Fibroblast of skin of scalp (primary cell): Measurements from ENCODE around the gene MLLT3.
A peak's percentile ranks its signal among the peaks of the same experiment; 100 is the strongest.

Experiments
- DNase-seq: peaks from one replicate; pipeline ENCODE4 v3.0.0-alpha.2; 2013

Gene MLLT3

GRCh38 chr9:20373263-20373662 is 249.0 kb downstream of the MLLT3 start:
- no peak for DNase-seq

DNA sequence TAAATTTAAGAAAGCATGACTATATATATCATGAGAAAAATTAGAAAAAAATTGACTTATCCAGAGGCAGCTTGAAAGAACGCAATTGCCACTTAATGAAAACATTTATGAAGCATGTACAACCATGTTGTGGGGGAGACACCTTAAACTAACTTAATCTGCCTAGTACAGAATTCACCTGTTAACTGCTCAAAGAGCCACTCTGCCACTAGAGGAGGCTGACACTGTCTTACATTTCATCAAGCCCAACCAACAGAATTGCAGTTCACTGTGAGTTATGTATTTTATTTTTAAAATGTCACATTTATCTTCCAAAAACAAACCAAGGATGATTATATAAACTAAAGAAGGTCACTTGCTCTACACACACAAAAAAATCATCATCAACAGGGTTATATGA is 252.9 kb downstream of the MLLT3 start:
- no peak for DNase-seq

DNA sequence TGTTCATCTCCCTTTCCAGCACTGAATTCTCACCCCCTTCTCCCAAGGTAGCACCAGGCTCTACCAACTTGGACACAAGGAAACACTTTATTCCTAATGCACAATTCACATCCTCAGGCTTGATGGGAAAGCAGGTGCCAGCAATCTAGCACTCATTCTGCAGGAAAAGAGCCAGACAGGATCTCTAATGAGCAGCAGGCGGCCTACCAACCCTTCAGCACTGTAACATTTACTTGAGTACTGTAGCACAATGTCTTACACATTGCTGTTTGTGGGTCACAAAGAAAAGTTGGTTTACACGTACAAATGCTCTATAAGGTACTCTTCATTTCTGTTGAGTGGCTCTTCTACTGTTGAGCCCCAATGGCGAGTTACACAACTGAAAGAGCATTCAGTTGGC is 254.4 kb downstream of the MLLT3 start:
- DNase-seq, result no peak

- no peak for DNase-seq
Observed at GRCh38 chr9:20364959-20365358, 257.3 kb downstream of the MLLT3 start.

GRCh38 chr9:20363233-20363632 is 259.1 kb downstream of the MLLT3 start:
- DNase-seq, result no peak

DNA sequence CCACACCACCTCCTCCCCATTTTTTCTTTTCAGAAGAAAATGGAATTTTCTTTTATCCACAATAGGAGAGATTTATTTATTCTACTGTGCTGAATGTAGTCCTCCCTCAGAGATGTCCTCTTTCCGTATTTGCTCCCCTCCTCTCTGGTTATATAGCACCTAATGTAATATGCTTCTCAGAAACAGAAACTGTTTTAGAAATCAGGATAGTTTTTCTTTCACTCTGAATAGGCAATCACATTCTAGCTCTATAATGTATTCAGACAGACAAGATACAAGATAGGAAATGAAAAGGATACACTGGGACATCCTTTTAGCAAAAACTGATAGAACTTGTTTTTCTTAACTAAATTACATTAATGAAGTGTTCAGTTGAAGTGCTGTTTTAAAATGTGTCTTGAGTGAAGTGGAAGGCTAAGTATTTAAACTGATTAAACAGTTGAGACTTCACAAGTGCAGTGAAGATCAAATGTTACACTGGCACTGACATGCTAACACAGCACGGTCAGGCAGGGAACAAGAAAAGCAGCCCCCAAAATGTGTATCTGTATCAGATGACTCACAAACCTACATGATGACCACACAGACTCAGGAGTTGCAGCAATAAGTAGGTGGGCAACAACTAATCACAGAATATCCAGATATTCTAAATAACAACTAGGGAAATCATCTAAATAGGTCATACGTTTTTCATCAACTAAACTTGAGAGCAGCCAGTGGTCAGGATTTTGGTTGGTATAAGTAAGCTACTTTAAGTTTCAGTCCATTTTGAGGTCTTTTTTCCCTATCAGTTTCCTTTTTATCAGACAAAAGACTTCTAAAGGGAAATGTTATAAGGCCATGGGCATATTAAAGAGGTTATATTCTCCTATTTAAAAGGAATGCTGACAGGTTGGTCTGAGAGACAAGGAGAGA is 260.4 kb downstream of the MLLT3 start:
- no peak for DNase-seq

DNA sequence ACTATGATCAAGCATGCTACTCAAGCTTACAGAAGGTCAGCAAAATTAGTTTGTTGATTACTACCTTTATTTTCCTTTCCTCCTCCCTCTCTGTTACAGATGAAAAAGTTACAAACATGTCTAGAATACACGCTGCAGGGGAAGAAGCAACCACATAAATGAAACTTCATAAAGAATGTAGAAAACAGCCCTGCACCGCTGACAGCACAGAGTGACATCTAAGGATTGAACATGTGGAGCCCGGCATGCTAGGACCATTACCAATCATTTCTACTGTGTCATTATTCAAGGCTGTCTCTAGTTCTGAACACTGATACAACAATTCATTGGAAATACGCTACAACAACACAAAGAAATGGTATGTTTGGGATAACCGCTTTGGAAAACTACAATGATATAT is 261.1 kb downstream of the MLLT3 start:
- no peak for DNase-seq

GRCh38 chr9:20358207-20358606 is 264.1 kb downstream of the MLLT3 start:
- no peak for DNase-seq

DNA sequence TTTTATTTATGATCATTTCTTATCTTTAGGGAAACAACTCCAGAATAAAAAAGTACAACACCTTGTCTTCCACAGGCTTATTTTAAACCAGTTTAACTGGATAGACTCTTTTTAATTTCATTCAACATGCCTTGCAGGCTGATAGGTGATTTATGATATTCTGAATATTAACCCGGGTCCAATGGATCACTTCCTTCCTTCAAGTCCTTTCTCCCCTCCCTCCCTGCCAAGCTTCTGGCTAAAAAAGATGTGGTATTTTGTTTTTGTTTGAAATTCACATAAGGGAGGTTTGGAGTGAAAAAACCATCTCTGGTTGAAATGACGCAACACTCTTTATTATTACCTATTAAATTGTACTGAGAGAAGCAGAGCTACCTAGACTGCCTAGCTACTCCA is 265.3 kb downstream of the MLLT3 start:
- no peak for DNase-seq

GRCh38 chr9:20356403-20357036 is 265.8 kb downstream of the MLLT3 start:
- peak; percentile 92 for DNase-seq

DNA sequence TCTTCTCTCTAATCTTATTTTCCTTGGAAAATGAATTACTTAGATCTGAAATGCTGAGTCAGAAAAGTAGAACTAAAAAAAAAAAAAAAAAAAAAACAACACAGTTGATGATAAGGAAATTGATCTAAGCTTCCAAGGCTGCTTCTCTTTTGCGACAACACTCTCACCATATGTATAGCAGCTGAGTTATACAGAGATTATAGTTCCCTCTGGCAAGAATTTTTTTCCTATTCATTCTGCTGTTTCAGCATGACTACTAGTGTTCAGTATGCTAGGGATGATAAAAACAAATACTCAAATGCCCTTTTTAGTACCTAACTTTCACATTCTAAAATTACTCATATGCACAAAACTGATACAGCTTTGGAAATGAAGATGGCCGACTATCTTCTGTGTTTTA is 267.3 kb downstream of the MLLT3 start:
- peak; percentile 89 for DNase-seq

- peak; percentile 60 for DNase-seq
Observed at GRCh38 chr9:20353931-20354652, 268.2 kb downstream of the MLLT3 start.

DNA sequence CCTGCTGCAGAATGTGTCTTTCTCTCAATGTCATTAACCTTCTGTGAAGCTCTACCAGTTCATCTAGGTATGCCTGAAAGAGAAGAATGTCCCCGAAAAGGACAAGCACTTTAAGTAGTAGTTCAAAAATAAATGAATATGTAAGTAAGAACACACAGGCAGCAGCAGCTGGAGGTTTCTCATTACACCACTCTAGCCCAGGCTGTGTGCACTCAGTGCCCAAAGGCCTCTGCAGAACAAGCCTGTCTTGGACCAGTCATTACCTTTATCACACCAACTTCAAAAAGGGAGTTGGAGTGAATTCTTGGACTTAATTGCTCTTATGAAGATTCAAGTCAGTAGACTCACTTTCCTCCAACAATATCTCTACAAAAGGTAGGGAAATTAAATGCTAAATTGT is 268.8 kb downstream of the MLLT3 start:
- no peak for DNase-seq

- DNase-seq, result peak; percentile 67
Observed at GRCh38 chr9:20352591-20352990, 269.7 kb downstream of the MLLT3 start.

DNA sequence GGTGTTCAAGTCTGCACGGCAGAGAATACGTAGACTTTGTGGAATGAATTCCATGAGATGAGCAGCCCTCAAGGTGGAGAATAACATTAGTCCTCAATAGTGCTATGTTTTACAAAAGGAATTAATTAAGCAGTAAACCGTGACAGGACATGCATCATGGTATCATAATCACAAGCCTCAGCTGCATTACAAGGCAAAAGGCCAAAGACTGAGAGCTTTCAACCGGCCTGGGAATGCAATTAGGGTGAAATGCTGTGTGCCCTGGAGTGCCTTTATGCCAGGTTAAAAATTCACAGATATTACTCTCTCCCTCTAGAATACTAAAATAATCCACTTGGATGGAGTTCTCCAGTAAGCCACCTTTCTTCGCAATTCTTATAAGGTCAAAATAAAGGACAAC is 270.6 kb downstream of the MLLT3 start:
- DNase-seq, result no peak

DNA sequence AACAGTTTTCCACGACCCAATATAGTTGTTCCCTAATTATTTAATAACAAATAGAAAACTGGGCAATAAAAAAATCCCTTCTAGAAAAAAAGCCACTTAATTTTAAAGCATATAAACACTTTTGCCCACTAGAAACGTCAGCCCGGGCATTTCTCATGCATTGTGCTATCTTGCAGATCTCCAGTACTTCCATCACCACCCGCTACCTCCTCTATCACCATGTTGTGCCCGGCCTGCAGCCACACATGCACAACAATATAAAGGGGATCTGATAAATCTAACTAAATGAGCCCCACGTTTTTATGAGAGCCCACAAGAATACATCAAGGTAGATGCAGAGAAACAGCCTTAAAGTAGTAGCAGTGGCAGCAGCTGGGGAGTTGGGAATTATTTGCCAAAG is 272.7 kb downstream of the MLLT3 start:
- DNase-seq, result no peak

GRCh38 chr9:20343325-20343724 is 279.0 kb downstream of the MLLT3 start:
- no peak for DNase-seq

GRCh38 chr9:20340511-20340861 is 281.8 kb downstream of the MLLT3 start:
- DNase-seq, result peak; percentile 27

DNA sequence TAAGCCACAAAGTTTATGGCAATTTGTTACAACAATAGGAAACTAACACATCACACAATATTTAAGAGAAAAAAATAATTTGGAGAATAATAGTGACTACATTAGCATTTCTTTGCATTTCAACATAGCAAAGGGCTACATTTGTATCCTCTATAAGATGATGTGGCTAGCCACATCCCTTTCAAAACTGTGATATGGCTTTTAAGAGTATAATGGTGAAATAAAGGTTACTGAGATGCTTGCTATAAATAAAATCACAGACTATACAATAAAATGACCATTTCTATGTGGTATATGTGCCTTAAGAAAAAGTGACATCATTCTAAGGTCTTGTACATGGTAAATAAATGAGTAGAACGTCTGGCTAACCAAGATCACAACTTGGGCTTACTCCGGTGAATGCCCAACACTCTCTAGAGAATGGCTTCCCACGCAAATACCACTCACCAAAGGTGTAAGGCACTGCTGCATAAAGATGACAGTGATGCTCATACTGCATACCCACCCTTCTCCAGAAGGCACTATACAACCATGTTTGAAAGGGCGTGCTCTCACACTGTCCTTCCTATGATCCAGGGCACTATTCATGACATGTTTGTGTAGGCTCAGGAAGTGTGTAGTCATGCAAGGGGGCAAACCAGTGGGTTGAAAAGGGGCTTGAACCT is 286.5 kb downstream of the MLLT3 start:
- DNase-seq, result no peak

DNA sequence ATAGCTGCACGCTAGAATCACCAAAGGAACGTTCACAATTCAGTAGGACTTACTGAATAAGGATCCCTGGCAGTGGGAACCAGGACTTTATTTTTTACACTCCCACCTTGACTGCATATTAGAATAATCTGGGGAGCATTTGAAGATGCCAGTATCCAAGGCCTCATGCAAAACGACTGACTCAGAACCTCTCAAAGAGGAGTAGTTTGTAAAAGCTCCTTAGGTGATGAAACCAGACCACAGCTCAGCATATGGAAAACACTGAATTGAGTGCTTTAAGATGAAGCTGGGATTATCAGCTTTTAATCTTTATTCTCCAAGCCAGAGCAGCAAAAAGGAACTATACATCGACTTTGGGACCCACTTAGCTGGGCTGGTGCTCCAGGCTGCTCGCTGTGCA is 288.3 kb downstream of the MLLT3 start:
- DNase-seq, result no peak

DNA sequence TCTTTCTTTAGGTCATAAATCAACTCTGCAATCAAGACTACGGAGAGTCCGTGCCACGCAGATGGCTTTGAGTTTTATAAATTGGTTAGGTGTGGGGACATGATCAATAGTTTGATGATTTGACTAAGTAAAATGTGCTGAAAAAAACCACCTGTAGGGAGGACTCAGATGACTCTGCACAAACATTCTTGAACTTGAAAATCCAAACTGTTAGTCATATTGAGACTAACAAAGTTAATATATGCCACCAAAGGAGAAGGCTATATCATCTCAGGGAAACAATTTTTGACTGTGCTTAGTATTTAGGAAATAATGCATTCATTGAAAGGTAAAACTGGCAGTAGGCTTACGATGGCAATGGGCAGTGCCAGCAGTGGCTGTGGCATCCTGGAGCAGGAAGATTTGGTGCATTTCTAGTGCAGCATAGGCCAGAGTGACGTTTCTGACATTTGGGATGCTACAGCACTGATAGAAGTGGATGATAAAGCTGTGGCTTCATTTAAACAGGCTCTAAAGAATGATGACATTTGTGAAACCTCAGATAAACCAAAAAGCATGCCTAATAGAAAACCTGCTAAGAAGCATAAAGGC is 291.1 kb downstream of the MLLT3 start:
- no peak for DNase-seq

DNA sequence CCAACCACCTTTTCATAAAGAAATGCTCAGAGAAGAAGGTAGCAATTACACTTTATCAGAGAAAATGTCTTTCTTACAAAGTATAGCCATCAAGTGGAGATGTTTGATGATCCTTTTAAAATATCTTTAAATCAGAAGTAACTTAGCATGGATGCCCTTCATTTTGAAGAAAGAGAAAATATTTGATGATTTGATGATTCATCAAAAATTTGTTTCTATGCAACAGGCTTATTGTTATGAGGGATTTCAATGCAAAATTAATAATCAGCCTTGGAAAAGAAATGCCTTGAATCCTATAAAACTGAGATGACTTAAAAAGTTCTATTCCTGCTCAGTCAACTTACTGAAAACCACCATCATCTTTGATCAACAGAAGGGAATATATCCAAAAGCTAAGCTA is 291.6 kb downstream of the MLLT3 start:
- DNase-seq, result no peak

DNA sequence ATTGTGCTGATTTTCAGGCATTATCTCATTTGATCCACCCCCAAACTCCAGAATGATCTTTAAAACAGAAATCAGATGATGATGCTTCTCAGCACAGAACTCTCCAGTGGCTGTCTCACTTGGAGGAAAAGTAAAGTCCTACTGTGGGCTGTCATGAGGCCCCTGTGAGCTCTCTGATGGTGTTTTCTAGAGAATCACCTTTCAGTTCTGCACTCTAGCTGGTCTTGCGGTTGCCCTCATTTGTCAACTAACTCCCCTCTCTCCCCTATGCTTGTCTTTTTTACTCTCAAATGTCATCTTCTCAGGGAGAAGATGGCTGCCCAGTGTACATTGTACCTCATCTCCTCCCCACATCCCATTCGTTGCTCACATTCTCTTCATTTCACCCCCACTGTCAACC is 295.8 kb downstream of the MLLT3 start:
- no peak for DNase-seq
